Mesenchymal stem cell (in vitro differentiated cells and primary cell): Measurements from ENCODE around the gene AHRR.

Source experiments
- DNase-seq: peaks from one replicate; pipeline ENCODE4 v3.0.0-alpha.2; 2013
- H2AFZ ChIP-seq: one replicate; pipeline ENCODE4 v1.6.1; 2013; ENCODE audit warnings: low read depth, mild to moderate bottlenecking, control low read depth, inconsistent platforms, low read length, moderate library complexity
- H2AK5ac ChIP-seq: 2 replicates; pipeline ENCODE4 v1.6.1; 2013; ENCODE audit warnings: low read length, moderate library complexity, mild to moderate bottlenecking, inconsistent platforms; ENCODE audit not compliant: severe bottlenecking
- H2BK120ac ChIP-seq: one replicate; pipeline ENCODE4 v1.6.1; 2013; ENCODE audit warnings: low read depth, mild to moderate bottlenecking, inconsistent platforms, low read length, moderate library complexity
- H2BK12ac ChIP-seq, 2 experiments: one replicate each; pipeline ENCODE4 v1.6.1; 2013; ENCODE audit warnings: inconsistent platforms in 2 of 2, low read length in 2 of 2, mild to moderate bottlenecking in 2 of 2, moderate library complexity in 2 of 2, control low read depth in 1 of 2
- H2BK15ac ChIP-seq: one replicate; pipeline ENCODE4 v1.6.1; 2013; ENCODE audit warnings: mild to moderate bottlenecking, low read depth, inconsistent platforms; ENCODE audit not compliant: poor library complexity, severe bottlenecking
- H2BK5ac ChIP-seq: 2 replicates; pipeline ENCODE4 v1.6.1; 2013; ENCODE audit warnings: low read depth, mild to moderate bottlenecking, low read length, control low read depth, inconsistent platforms; ENCODE audit not compliant: poor library complexity, severe bottlenecking
- H3K14ac ChIP-seq, 2 experiments: one replicate each; pipeline ENCODE4 v1.6.1; 2013; ENCODE audit warnings: inconsistent platforms in 2 of 2, low read length in 2 of 2, control low read depth in 1 of 2, mild to moderate bottlenecking in 1 of 2, moderate library complexity in 1 of 2
- H3K18ac ChIP-seq, 2 experiments: one replicate each; pipeline ENCODE4 v1.6.1; 2013; ENCODE audit warnings: inconsistent platforms in 2 of 2, low read length in 2 of 2, control low read depth in 1 of 2, low read depth in 1 of 2, mild to moderate bottlenecking in 1 of 2
- H3K23ac ChIP-seq, 2 experiments: one replicate each; pipeline ENCODE4 v1.6.1; 2013; ENCODE audit warnings: inconsistent platforms in 2 of 2, low read length in 2 of 2, mild to moderate bottlenecking in 2 of 2, moderate library complexity in 2 of 2, control low read depth in 1 of 2
- H3K27ac ChIP-seq: 2 replicates; pipeline ENCODE4 v1.5.1; 2013; ENCODE audit warnings: mild to moderate bottlenecking, moderate library complexity, low read length, control low read depth, inconsistent platforms; ENCODE audit not compliant: poor library complexity, severe bottlenecking
- H3K27me3 ChIP-seq, 2 experiments: 2 replicates each; pipeline versions ENCODE4 v1.6.1 to v1.7.0; 2013; ENCODE audit warnings: low read length in 2 of 2, mild to moderate bottlenecking in 2 of 2, moderate library complexity in 2 of 2, control low read depth in 1 of 2, inconsistent platforms in 1 of 2; ENCODE audit not compliant: control insufficient read depth in 1 of 2, insufficient read depth in 1 of 2
- H3K36me3 ChIP-seq, 2 experiments: 2 replicates each; pipeline versions ENCODE4 v1.6.1 to v1.7.0; 2013; ENCODE audit warnings: low read length in 2 of 2, control low read depth in 1 of 2, inconsistent platforms in 1 of 2, low read depth in 1 of 2, mild to moderate bottlenecking in 1 of 2; ENCODE audit not compliant: insufficient read depth in 2 of 2, control insufficient read depth in 1 of 2
- H3K4ac ChIP-seq, 2 experiments: one replicate each; pipeline ENCODE4 v1.6.1; 2013; ENCODE audit warnings: inconsistent platforms in 2 of 2, low read length in 2 of 2, mild to moderate bottlenecking in 2 of 2, moderate library complexity in 2 of 2, control low read depth in 1 of 2, low read depth in 1 of 2
- H3K4me1 ChIP-seq: 2 replicates; pipeline ENCODE4 v1.6.1; 2013; ENCODE audit warnings: low read depth, low read length, control low read depth; ENCODE audit not compliant: control insufficient read depth, insufficient read depth
- H3K4me2 ChIP-seq: 2 replicates; pipeline ENCODE4 v1.6.1; 2013; ENCODE audit warnings: low read length, mild to moderate bottlenecking, inconsistent platforms; ENCODE audit not compliant: poor library complexity, severe bottlenecking
- H3K4me3 ChIP-seq, 2 experiments: 2 replicates each; pipeline versions ENCODE4 v1.5.1 to v1.7.0; 2013; ENCODE audit warnings: low read length in 2 of 2, mild to moderate bottlenecking in 2 of 2, control low read depth in 1 of 2, low read depth in 1 of 2; ENCODE audit not compliant: insufficient read depth in 1 of 2
- H3K79me1 ChIP-seq: replicated peaks from 2 replicates; pipeline ENCODE4 v1.6.1; 2013; ENCODE audit warnings: mild to moderate bottlenecking, control low read depth, low read length, inconsistent platforms; ENCODE audit not compliant: poor library complexity, severe bottlenecking
- H3K9ac ChIP-seq: 2 replicates; pipeline ENCODE4 v1.7.0; 2013; ENCODE audit warnings: mild to moderate bottlenecking, low read length, moderate library complexity
- H3K9me3 ChIP-seq: 2 replicates; pipeline ENCODE4 v1.7.0; 2013; ENCODE audit warnings: mild to moderate bottlenecking, low read length; ENCODE audit not compliant: control insufficient read depth
- H4K8ac ChIP-seq: one replicate; pipeline ENCODE4 v1.6.1; 2013; ENCODE audit warnings: inconsistent platforms, mild to moderate bottlenecking, low read length, moderate library complexity
- H4K91ac ChIP-seq: one replicate; pipeline ENCODE4 v1.6.1; 2013; ENCODE audit warnings: mild to moderate bottlenecking, low read length, inconsistent platforms
- WGBS: methylation state at CpG from one replicate; pipeline ENCODE4 v1.1.7; 2013; ENCODE audit warnings: mixed read lengths; 5-methylcytosine and 5-hydroxymethylcytosine counted together

The AHRR gene

GRCh38 chr5:446883-447263 lies 125.4 kb downstream of the AHRR start:
- Histone ChIP-seq H3K14ac (no peak overlapping the region), H3K27me3 (no peaks in the 10 kb centered on the region), H2BK5ac (no peak overlapping the region), H3K9me3 (peaks cover 11% of the 10 kb centered on the region), H3K4ac (no peak overlapping the region), H3K36me3 (peaks cover 28 to 58% of the 10 kb centered on the region in 2 experiments), H3K18ac (no peak overlapping the region), H3K4me3 (no peak overlapping the region), H2BK120ac (no peak overlapping the region), H3K79me1 (peaks cover 52% of the 10 kb centered on the region), H4K8ac (no peak overlapping the region), H3K27ac (no peak overlapping the region), H3K4me2 (no peak overlapping the region), H2AK5ac (no peak overlapping the region), H2AFZ (no peak overlapping the region), H3K9ac (no peak overlapping the region), H4K91ac (no peak overlapping the region), H3K23ac (no peak overlapping the region), H3K4me1 (peaks cover 19% of the 10 kb centered on the region), H2BK15ac (no peak overlapping the region), H2BK12ac (peak overlapping the region in 1 of 2 experiments; percentile 61)
- DNase-seq, result peak; percentile 59
- 58% methylated on average over 7 of the region's 7 CpGs for WGBS

GRCh38 chr5:447501-447900 lies 126.0 kb downstream of the AHRR start:
- H2BK5ac ChIP-seq, result no peak overlapping the region
- peaks cover 29 to 64% of the 10 kb centered on the region in 2 experiments for H3K36me3 ChIP-seq
- no peak overlapping the region for H3K18ac ChIP-seq

GRCh38 chr5:448061-448765 lies 126.7 kb downstream of the AHRR start:
- Histone ChIP-seq H3K4me1 (peaks cover 13% of the 10 kb centered on the region), H3K14ac (no peak overlapping the region), H2BK5ac (no peak overlapping the region), H3K27me3 (no peaks in the 10 kb centered on the region), H4K8ac (no peak overlapping the region), H4K91ac (no peak overlapping the region), H3K9ac (no peak overlapping the region), H3K4ac (no peak overlapping the region), H3K9me3 (peaks cover 24% of the 10 kb centered on the region), H3K79me1 (peaks cover 53% of the 10 kb centered on the region), H3K27ac (no peak overlapping the region), H2AFZ (no peak overlapping the region), H2BK12ac (no peak overlapping the region), H2BK15ac (no peak overlapping the region), H3K4me3 (no peak overlapping the region), H2AK5ac (no peak overlapping the region), H3K23ac (no peak overlapping the region), H3K36me3 (peaks cover 36 to 71% of the 10 kb centered on the region in 2 experiments), H3K4me2 (no peak overlapping the region), H3K18ac (no peak overlapping the region), H2BK120ac (no peak overlapping the region)
- 93% methylated on average over 21 of the region's 21 CpGs for WGBS
- DNase-seq, result no peak

More at GRCh38 chr5:447501-447900, 126.0 kb downstream of the AHRR start:
- Histone ChIP-seq H3K27ac (no peak overlapping the region), H2AK5ac (no peak overlapping the region), H3K4me2 (no peak overlapping the region), H2BK12ac (no peak overlapping the region), H3K9ac (no peak overlapping the region), H2BK120ac (no peak overlapping the region), H3K9me3 (peaks cover 17% of the 10 kb centered on the region), H2BK15ac (no peak overlapping the region), H3K4me3 (no peak overlapping the region), H3K4ac (no peak overlapping the region), H3K14ac (no peak overlapping the region), H2AFZ (no peak overlapping the region), H4K91ac (no peak overlapping the region), H3K23ac (no peak overlapping the region), H3K4me1 (peaks cover 13% of the 10 kb centered on the region), H3K79me1 (peaks cover 49% of the 10 kb centered on the region), H3K27me3 (no peaks in the 10 kb centered on the region), H4K8ac (no peak overlapping the region)
- WGBS, result 93% methylated on average over 21 of the region's 21 CpGs
- DNase-seq, result no peak

GRCh38 chr5:448766-449090 lies 127.2 kb downstream of the AHRR start:
- Histone ChIP-seq H3K23ac (no peak overlapping the region), H2BK15ac (no peak overlapping the region), H3K27me3 (no peaks in the 10 kb centered on the region), H2AK5ac (no peak overlapping the region), H3K4me3 (no peak overlapping the region), H2BK12ac (no peak overlapping the region), H3K4me1 (peaks cover 9% of the 10 kb centered on the region), H4K8ac (no peak overlapping the region), H2BK5ac (no peak overlapping the region), H3K9ac (no peak overlapping the region), H3K4ac (no peak overlapping the region), H3K18ac (no peak overlapping the region), H2BK120ac (no peak overlapping the region), H2AFZ (no peak overlapping the region), H4K91ac (no peak overlapping the region), H3K14ac (no peak overlapping the region), H3K9me3 (peaks cover 26% of the 10 kb centered on the region), H3K36me3 (peaks cover 41 to 77% of the 10 kb centered on the region in 2 experiments), H3K27ac (no peak overlapping the region), H3K79me1 (peaks cover 53% of the 10 kb centered on the region), H3K4me2 (no peak overlapping the region)
- WGBS, result 98% methylated on average over 12 of the region's 12 CpGs
- no peak for DNase-seq
